SIG-M5 treated with dmso at 0.1 percent for 504 hours (cell line): Measurements from ENCODE around the gene CYP3A7.
"Not testable (repeated sequence)": the region's sequence is repeated elsewhere in the genome, so short reads cannot be mapped to it uniquely, and the experiment has no call there.

Experiments
- DNase-seq: peaks from one replicate; lab custom pipeline; 2025; ENCODE audit not compliant: unreplicated experiment; lab: John Stamatoyannopoulos, UW

The CYP3A7 gene

DNA sequence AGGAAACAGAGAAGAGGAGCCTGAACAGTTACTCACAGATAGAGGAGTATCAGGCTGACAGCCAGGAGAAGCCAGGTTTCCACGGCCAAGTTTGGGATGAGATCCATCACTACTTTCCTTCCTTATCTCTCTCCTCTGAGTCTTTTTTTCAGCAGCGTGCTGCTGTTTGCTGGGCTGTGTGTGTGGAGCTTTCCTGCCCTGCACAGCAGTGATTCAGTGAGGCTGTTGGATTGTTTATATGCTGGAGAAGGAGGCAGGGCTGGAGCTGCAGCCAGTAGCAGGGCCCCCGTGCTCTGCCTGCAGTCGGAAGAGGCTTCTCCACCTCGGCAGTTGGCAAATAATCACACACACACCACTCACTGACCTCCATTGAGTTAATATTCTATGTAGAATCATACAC is at the start of gene CYP3A7:
CYP3A7 (minus strand) TSS at position 210 of the 400 bp plus-strand sequence; CDS start at position 107, 103 bp downstream.
- no peak for DNase-seq

DNA sequence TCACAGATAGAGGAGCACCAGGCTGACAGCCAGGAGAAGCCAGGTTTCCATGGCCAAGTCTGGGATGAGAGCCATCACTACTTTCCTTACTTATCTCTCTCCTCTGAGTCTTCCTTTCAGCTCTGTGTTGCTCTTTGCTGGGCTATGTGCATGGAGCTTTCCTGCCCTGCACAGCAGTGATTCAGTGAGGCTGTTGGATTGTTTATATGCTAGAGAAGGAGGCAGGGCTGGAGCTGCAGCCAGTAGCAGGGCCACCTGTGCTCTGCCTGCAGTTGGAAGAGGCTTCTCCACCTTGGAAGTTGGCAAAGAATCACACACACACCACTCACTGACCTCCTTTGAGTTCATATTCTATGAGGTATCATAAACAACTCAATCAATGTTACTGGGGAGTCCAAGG is 49.0 kb upstream of the CYP3A7 start, which contains the start of gene CYP3A4:
CYP3A4 (minus strand) TSS at position 178 of the 400 bp plus-strand sequence; CDS start at position 75, 103 bp downstream.
- DNase-seq, result no peak

DNA sequence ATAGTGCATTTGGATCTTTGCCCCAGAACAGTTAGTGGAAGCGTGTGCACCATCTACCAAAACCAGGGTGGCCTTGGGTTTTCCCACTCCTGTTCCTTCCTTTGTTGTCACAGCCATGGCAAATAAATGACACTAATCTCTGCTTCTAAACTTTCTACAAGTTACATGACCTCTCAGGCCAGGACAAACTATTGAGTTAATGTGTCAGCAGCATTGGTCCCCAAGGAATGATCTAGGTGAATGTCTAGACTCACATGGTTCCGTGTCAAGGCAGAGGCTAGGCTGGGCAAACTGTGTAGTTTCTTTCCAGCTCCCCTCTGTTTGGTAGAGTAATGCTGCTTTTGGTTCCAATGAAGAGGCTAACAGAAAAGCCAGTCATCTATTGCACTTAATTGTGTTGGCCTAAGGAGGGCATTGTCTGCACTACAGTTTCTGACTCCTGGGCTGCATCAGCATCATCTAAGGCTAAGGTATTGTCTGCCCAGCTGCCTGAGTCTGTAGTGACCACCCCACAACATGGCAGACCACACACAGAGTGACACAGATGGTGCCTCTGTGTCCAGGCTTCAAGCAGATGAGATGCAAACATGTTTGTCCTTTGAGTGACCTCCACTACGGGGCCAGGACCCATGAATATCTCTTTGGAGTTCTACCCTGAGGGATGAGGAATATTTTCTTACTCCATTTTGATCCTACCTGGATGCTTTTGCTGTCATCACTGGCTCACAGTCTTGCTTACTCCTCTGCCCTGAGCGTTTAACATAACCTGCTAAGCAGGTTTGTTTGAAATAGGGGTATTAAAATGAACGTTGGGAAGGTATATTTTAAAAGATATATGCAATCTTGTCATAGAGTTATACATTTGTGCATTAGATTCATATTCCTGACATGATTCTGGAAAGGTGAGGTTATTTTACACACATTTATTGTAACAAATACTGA is 47.3 kb upstream of the CYP3A7 start:
- DNase-seq, result no peak

DNA sequence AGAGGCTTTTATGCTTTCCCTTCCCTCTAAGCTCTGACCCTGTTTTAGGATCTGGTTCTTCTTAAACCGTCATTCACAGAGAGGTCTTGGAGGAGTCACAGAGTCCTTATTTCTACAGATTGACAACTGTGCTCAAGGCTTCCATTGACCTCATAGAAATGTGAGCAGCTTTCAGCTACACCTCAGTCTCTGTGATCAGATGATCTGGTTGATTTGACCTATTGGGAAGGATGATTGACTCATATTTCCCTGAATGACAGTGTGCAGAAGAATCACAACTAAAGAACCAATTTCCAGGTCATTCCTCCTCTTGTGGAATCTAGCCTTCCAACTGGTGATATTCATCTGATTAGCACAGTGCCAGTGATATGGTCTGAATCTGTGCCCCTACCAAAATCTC is 45.6 kb upstream of the CYP3A7 start:
- no peak for DNase-seq

DNA sequence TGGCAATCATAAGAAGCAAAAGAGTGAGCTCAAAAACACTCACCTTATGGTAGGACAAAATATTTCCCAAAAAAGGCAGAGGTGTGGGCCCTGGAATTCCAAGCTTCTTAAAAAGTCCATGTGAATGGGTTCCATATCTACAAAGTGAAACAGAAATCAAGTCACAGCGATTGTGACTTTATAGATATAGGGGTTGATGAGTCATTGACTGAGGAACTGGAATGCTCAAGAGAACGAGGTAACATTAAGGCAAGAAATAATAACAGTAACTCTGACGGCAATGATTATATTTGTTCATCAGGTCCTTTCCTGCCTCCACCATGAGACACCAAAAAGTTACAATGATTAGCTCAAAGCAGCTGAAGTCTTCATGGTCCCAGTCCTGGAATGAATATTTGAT is 45.0 kb upstream of the CYP3A7 start:
- DNase-seq, result no peak

DNA sequence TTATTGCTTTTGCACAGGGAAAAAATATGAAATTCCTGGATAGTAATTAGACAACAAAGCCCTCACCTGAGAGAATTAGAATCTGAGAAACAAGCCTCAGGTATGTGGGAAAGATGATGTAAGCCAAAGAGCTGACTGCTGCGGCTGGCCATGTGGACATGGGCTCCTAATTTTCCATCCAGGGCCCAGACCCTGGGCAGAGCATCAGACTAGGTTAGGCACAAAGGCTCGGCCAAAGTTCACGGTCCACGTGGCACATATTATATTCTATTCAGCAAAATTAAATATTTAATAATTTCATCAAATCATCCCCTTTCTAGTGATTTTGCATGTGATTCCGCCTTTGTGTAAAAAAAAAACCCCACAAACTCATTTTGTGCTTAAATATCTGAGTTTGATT is 43.9 kb upstream of the CYP3A7 start:
- DNase-seq, result no peak

DNA sequence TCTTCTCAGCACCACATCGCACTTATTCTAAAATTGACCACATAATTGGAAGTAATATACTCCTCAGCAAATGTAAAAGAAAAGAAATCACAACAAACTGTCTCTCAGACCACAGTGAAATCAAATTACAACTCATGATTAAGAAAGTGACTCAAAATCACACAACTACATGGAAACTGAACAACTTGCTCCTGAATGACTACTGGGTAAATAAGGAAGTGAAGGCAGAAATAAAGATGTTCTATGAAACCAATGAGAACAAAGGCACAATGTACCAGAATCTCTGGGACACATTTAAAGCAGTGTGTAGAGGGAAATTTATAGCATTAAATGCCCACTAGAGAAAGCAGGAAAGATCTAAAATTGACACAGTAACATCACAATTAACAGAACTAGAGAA is 38.4 kb upstream of the CYP3A7 start:
- DNase-seq, result not testable (repeated sequence)

DNA sequence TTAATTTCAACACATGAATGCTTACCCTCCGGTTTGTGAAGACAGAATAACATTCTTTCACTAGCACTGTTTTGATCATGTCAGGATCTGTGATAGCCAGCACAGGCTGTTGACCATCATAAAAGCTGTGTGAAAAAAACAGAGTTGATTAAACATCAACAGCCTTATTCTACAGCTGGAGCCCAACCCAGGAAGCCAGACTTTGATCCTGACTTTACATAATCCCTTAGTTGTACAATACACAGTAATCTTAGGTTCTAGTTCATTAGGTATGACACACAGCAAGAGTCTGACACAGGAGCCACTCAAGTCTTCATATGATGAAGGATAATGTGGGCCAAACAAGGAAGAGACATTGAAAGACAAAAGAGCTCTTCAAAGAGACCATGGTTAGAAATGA is 37.6 kb upstream of the CYP3A7 start:
- no peak for DNase-seq

DNA sequence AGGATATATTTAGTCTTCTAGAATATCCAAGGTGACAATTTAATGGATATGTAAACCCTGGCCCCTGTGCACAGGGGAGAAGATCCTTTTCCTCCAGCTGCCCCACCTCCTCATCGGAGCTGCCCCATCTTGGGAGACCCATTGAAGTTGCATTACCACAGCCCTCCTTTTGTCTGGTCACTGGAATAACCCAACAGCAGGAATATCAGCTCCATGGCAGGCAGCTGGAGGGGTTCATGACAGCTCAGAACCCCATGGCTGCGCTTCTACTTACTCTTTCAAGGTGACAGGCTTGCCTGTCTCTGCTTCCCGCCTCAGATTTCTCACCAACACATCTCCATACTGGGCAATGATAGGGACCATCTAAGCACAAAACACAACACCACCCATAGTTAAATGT is 34.5 kb upstream of the CYP3A7 start:
- DNase-seq, result not testable (repeated sequence)

DNA sequence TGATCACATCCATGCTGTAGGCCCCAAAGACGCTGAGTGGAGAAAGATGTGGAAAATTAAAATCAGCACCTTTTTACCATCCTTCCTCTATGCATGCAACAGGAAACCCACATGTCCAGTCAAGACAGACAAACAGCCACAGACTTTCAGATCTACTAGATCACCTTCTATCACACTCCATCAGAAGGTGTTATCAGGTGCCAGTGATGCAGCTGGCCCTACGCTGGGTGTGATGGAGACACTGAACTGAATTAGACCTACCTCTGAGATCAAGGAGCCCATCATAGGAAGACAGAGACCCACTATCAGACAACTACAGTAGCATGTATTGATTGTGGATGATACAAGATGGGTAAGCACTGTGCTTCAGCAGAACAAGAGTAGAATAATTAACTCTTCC is 33.5 kb upstream of the CYP3A7 start:
- no peak for DNase-seq

DNA sequence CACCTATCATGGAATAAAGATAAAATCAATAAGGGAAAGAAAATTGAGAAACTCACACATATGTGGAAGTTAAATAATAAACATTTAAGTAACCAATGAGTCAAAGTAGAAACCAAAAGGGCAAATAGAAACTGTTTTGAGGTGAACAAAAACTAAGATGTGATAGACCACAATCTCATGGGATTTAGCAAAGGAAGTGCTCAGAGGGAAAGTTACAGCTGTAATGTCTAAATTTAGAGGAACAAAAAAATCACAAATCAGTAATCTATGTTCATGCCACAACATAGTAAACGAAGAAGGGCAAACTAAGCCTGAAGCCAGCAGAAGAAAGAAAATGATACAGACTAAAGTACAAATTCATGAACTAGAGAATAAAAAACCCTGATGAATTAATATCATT is 32.7 kb upstream of the CYP3A7 start:
- no peak for DNase-seq

DNA sequence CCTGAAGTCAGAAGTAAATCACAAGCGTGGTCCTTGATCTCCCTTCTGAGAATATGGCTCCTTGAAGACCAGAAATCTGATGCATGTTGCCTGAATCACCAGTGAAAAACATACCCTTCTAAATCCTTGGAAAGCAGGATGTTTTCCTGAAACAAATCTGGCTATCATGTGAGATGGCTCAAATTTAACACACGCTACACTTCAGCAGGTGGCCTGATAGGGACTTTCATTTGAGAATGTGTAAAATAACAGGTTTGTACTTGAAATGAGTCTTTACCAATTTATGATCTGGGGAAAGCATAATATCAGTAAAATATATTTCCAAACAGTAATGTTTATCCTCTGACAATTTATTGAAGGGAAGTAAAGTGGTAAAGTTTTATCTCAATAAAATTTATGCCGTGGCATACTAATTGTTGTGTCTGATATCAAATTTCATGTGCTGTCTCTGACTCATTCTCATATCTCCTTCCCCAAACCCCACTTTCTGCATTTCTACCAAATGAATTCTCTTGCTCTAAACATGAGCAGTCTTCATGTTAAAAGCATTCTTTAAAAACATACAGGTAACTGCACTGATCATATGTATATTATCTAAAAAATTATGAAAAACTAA is 31.6 kb upstream of the CYP3A7 start:
- no peak for DNase-seq

DNA sequence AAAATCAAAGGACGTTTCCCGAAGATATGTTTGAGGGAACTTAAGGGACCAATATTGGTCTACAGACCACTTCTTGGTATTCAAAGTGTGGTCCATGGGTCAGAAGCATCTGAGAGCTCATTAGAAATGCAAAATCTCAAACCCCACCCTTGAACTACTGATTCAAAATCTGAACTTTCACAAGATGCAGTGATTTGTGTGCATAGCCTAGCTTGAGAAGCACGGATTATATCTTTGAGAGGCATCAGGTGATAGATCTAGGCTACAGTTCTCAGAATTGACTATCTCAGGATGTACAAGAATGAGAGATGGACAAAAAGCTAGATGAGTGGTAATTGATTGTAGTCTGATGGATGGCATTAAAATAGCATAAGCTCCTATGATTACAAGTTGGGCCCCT is 29.5 kb upstream of the CYP3A7 start:
- DNase-seq, result no peak

DNA sequence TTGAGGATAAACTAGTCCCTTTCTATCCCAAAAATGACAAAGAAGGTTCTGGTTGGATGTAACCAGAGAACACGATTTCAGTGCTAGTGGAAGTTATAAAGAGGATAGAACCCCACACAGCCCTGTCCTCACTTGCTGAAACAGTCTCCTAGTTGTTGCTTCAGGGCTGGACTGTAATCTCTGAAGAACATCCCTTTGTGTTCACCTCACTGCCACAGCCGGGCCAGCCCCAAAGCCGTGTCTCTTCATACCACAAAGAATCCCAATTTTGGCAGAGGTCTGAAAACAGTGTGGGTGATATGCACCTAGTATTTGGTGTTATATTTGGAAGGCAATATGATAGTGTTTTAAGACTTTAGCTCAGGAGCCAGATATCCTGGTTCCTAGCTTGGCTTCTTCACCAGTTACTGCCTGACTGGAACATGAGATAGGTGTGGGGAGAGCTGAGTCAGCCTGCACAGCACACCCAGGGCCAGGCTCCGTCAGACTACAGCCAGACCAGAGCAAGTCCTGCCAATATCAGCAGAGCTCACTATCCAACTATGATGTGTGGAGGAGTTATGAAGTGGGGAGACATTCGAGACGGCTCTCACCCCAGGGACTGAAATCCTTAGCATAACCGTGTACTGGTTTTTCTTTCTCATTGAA is 27.8 kb upstream of the CYP3A7 start:
- DNase-seq, result no peak

DNA sequence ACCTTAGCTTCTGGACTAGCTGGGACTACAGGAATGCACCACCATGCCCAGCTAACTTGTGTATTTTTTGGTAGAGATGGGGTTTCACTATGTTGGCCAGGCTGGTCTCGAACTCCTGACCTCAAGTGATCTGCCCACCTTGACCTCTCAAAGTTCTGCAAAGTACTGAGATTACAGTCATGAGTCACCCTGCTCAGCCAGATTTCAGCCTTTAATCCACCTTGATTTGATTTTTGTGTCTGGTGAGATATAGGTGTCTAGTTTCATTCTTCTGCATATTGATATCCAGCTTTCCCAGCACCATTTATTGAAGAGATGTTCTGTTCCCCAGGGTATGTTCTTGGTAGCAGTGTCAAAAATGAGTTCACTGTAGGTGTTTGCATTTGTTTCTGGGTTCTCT is 20.1 kb upstream of the CYP3A7 start:
- DNase-seq, result no peak

DNA sequence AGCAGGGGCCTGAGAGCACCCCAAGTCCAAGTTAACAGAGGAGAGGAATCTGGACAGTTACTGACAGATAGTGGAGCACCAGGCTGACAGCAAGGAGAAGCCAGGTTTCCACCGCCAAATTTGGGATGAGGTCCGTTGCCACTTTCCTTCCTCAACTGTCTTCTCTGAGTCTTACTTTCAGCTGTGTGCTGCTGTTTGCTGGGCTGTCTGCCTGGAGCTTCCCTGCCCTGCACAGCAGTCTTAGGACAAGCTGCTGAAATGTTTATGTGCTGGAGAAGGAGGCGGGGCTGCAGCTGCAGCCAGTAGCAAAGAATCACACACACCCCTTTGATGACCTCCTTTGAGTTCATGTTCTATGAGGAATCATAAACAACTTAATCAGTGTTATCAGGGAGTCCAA is 17.4 kb upstream of the CYP3A7 start:
- no peak for DNase-seq

DNA sequence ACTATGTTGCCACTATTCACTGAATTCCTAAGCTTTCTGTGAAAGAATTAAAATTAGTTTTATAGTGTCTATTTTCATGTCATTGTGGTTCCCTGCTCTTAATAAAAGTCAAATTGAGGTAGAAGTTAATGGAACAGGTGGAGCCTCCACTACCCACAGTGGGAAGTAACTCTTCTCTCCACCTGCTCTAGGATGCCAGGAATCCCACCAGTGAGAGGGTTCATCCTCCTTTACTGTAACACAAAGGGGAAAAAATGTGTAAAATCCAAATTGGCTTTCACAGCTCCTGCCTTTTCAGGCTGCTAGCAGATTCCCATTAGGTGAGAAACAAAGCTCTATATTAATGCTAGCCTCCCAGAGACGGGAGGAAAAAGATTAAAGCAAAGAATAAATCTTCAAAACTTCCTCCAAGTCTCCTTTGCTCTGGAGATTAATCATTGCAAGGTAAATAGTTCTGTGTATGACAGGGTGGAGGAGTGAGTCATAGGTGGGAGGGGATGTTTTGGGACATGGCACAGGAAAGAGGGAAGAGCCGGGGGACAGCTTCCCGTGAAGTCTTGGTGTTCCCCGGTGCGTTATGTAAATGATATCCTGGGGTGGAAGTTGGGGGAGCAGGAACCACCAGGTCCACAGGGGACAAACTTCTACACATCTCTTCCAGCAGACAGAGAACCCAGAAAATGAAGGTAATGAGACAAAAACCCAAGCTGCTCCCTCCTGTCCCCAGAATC is 16.5 kb upstream of the CYP3A7 start:
- DNase-seq, result not testable (repeated sequence)

DNA sequence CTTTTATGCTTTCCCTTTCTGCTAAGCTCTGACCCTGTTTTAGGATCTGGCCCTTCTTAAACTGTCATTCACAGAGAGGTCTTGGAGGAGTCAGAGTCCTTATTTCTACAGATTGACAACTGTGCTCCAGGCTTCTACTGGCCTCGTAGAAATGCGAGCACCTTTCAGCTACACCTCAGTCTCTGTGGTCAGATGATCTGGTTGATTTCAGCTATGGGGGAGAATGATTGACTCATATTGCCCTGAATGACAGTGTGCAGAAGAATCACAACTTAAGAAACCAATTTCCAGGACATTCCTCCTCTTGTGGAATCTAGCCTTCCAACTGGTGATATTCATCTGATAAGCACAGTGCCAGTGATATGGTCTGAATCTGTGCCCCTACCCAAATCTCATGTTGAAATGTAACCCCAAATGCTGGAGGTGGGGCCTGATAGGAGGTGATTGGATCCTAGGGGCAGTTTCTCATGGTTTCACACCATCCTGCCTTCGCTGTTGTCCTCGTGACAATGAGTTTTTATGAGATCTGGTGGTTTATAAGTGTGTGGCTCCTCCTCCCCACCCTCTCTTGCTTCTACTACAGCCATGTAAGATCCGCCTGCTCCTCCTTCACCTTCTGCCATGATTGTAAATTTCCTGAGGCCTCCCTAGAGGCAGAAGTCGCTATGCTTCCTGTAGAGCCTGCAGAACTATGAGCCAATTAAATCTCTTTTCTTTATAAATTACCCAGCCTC is 14.0 kb upstream of the CYP3A7 start:
- DNase-seq, result no peak

DNA sequence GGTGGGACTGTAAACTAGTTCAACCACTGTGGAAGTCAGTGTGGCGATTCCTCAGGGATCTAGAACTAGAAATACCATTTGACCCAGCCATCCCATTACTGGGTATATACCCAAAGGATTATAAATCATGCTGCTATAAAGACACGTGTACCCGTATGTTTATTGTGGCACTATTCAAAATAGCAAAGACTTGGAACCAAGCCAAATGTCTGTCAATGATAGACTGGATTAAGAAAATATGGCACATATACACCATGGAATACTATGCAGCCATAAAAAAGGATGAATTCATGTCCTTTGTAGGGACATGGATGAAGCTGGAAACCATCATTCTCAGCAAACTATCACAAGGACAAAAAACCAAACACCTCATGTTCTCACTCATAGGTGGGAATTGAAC is 11.9 kb upstream of the CYP3A7 start:
- DNase-seq, result not testable (repeated sequence)

DNA sequence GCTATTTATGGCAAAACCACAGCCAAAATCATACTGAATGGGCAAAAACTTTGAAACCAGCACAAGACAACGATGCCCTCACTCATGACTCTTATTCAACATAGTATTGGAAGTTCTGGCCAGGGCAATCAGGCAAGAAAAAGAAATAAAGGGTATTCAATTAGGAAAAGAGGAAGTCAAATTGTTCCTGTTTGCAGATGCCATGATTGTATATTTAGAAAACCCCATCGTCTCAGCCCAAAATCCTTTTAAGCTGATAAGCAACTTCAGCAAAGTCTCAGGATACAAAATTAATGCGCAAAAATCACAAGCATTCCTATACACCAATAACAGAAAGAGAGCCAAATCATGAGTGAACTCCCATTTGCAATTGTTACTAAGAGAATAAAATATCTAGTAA is 10.4 kb upstream of the CYP3A7 start:
- not testable (repeated sequence) for DNase-seq
